Activated T-cell treated with anti-CD3 and anti-CD28 coated beads, Interleukin-2, amount 50 U/mL, for 4 hours (primary cell): ENCODE data around the gene GPR4. TPM values are rescaled to one million over a fixed set of nuclear protein-coding genes. Genes with fewer than 3 reads are reported as not detected.
A peak's percentile ranks its signal among the peaks of the same experiment; 100 is the strongest.

ENCODE experiments used
- ATAC-seq, 2 donors: fragments of 200-7000 bp; cut with Tn5 transposase; one replicate each; pipeline ENCODE4 v1.10.0; 2021
- DNase-seq: peaks from one replicate; pipeline ENCODE4 v3.0.0-alpha.2; 2020
- H3K27me3 Mint-ChIP-seq: one replicate; pipeline ENCODE4 v1.8.0; 2021; ENCODE audit warnings: low read depth, mixed read lengths
- H3K36me3 Mint-ChIP-seq: one replicate; pipeline ENCODE4 v1.8.0; 2022; ENCODE audit warnings: mixed read lengths; ENCODE audit not compliant: insufficient read depth
- H3K4me1 Mint-ChIP-seq: one replicate; pipeline ENCODE4 v1.8.0; 2021; ENCODE audit warnings: low read depth, mixed read lengths
- H3K4me3 Mint-ChIP-seq: one replicate; pipeline ENCODE4 v1.8.0; 2021; ENCODE audit warnings: mild to moderate bottlenecking, moderate library complexity, mixed read lengths
- H3K9me3 Mint-ChIP-seq: one replicate; pipeline ENCODE4 v1.8.0; 2021; ENCODE audit warnings: mixed read lengths
- total RNA-seq, 3 donors: library from RNA; stranded (reverse); gene quantifications; one replicate each; pipeline ENCODE4 v1.2.1, GENCODE V29; 2021

The GPR4 gene
- total RNA-seq, 3 donors from 2014 or later = 0.05 TPM; not detected in 2

GRCh38 chr19:45607071-45608029, 5.3 kb upstream of the GPR4 start:
- ATAC-seq (peak; percentile 40 to 43), DNase-seq (peak; percentile 33)
- Mint-ChIP-seq H3K36me3 (peaks cover 16% of the 10 kb centered on the region), H3K4me1 (peaks cover 13% of the 10 kb centered on the region), H3K4me3 (peak overlapping the region; percentile 45), H3K9me3 (peaks cover 6% of the 10 kb centered on the region), H3K27me3 (peaks cover 14% of the 10 kb centered on the region)

DNA sequence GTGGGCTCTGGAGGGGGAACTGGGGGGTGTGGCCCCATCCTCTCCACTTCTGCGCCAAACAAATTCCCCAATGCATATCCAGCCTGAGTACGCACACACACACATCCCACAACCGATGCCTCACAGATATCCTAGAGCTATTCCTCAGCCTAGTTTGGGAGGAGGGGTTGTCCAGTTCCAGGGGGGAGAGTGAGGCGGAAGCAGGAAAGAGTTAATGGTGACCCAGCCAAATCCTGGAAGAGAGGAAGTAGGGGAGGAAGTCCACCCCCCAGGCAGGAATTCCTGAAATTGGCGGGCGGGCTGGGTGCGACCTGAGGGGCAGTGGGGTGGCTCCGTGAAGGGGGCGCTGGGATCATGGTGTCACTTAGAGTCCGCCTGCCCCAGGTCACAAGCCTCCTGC, 897 bp downstream of the GPR4 start:
- DNase-seq = no peak
- Mint-ChIP-seq H3K4me3 (no peak overlapping the region), H3K4me1 (peaks cover 31% of the 10 kb centered on the region), H3K27me3 (peaks cover 70% of the 10 kb centered on the region), H3K36me3 (no peaks in the 10 kb centered on the region), H3K9me3 (no peaks in the 10 kb centered on the region)
- no peak for ATAC-seq

- DNase-seq (no peak), ATAC-seq (no peak)
- peaks cover 77% of the 10 kb centered on the region for H3K27me3 Mint-ChIP-seq
- H3K36me3 Mint-ChIP-seq = no peaks in the 10 kb centered on the region
- no peaks in the 10 kb centered on the region for H3K9me3 Mint-ChIP-seq
- H3K4me3 Mint-ChIP-seq = no peak overlapping the region
- peaks cover 31% of the 10 kb centered on the region for H3K4me1 Mint-ChIP-seq
These were observed 1.6 kb downstream of the GPR4 start for GRCh38 chr19:45600340-45600885.

GRCh38 chr19:45599286-45599685, 2.7 kb downstream of the GPR4 start:
- Mint-ChIP-seq H3K36me3 (no peaks in the 10 kb centered on the region), H3K4me3 (no peak overlapping the region), H3K9me3 (no peaks in the 10 kb centered on the region), H3K27me3 (peaks cover 80% of the 10 kb centered on the region), H3K4me1 (peaks cover 31% of the 10 kb centered on the region)
- ATAC-seq = no peak
- no peak for DNase-seq

- H3K9me3 Mint-ChIP-seq = no peaks in the 10 kb centered on the region
- peak overlapping the region; percentile 55 for H3K4me3 Mint-ChIP-seq
- no peaks in the 10 kb centered on the region for H3K36me3 Mint-ChIP-seq
- H3K27me3 Mint-ChIP-seq = peaks cover 77% of the 10 kb centered on the region
- DNase-seq = no peak
- peaks cover 31% of the 10 kb centered on the region for H3K4me1 Mint-ChIP-seq
- ATAC-seq = peak in 1 of 2 donors; percentile 36
These were observed 3.6 kb downstream of the GPR4 start for GRCh38 chr19:45598267-45599001.

DNA sequence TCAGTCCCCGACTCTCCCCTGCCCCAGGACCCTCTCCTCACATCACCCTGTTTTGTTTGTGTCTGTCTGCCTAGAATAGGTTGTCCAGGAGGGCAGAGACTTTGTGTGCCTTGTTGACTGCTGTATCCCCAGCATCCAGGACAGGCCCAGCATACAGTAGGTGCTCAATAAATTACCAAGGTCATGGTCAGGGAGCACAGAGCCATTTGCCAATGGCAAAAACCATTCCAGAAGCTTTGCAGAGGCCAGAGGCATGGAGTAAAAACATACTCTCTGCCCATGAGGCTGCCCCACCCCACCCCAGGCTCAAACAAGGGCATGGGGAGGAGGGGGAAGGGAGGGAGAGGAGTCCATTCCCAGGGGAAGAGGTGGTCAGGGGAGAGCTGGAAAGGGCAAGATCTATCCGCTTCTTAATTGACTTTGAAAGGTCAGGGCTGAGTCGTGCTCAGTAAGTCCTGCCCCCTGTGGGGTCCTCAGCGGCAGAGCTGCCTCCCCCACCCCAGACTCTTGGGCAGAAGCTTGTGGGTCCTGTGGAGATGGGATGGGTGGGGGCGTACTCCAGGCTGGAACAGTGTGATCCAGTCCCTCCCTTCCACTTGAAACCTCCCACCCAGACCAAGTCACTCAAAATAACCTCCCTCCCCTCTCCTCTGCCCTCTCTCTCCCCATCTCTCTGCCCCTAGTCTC, 4.4 kb downstream of the GPR4 start:
- no peak for DNase-seq
- Mint-ChIP-seq H3K36me3 (no peaks in the 10 kb centered on the region), H3K27me3 (peaks cover 68% of the 10 kb centered on the region), H3K4me1 (peaks cover 30% of the 10 kb centered on the region), H3K9me3 (no peaks in the 10 kb centered on the region), H3K4me3 (no peak overlapping the region)
- no peak for ATAC-seq

DNA sequence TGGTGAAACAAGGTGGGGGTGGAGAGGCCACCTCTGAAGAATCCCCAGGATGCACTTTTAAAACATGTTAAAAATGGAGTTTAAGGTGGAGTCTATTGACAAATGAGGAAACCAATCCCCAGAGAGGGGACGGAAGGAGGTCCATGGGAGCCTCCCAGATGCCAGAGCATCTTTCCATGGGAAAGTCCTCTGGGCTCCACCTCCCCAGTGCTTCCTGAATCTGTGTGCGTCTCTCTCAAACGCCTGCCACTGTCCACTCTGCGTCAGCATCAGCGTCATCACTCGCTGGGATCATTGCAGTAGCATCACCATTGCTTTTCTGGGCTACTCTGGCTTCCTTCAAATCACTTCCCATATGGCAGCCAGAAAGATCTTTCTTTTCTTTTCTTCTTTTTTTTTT, 6.2 kb downstream of the GPR4 start:
- ATAC-seq (no peak), DNase-seq (no peak)
- Mint-ChIP-seq H3K27me3 (peaks cover 72% of the 10 kb centered on the region), H3K9me3 (no peaks in the 10 kb centered on the region), H3K36me3 (no peaks in the 10 kb centered on the region), H3K4me1 (peaks cover 21% of the 10 kb centered on the region), H3K4me3 (no peak overlapping the region)

DNA sequence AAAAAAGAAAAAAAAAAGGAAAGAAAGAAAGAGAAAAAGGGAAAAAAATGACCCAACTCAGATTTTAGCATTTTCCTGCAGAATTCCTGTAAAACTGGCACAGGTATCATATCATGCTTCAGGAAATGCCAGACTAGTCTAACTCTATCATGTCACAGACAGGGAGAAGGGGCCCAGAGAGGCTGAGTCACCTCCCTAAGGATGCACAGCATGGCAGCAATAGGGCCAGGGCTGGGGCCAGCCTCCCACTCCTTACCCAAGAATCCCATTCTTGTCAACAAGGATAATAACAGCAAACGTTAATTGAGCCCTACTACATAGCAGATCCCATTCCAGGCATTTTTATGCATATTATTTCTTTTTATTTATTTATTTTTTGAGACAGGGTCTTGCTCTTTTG, 8.5 kb downstream of the GPR4 start:
- ATAC-seq = no peak
- H3K4me1 Mint-ChIP-seq = peaks cover 8% of the 10 kb centered on the region
- H3K4me3 Mint-ChIP-seq = no peak overlapping the region
- no peaks in the 10 kb centered on the region for H3K9me3 Mint-ChIP-seq
- peaks cover 73% of the 10 kb centered on the region for H3K27me3 Mint-ChIP-seq
- no peak for DNase-seq
- H3K36me3 Mint-ChIP-seq = no peaks in the 10 kb centered on the region

- peaks cover 63% of the 10 kb centered on the region for H3K27me3 Mint-ChIP-seq
- no peaks in the 10 kb centered on the region for H3K9me3 Mint-ChIP-seq
- ATAC-seq (no peak), DNase-seq (no peak)
- H3K4me3 Mint-ChIP-seq = no peak overlapping the region
- H3K4me1 Mint-ChIP-seq = no peaks in the 10 kb centered on the region
- no peaks in the 10 kb centered on the region for H3K36me3 Mint-ChIP-seq
These were observed 9.6 kb downstream of the GPR4 start for GRCh38 chr19:45592366-45592765.

DNA sequence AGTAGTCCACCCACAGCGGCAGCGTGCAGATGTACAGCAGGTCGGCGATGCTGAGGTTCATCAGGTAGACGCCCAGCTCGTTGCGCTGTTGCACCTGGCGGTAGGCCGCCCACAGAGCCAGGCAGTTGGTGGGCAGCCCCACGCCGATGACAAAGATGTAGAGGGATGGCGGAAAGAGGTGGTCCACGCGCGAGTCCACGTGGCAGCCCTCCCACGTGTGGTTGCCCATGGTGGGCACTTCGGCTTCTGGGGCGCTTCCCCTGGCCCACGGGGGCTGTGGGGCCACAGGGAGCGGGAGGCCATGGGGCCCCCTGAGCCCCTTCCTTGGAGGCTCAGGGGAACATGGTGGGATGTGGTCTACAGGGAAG, 10.4 kb downstream of the GPR4 start:
- no peak overlapping the region for H3K4me3 Mint-ChIP-seq
- H3K27me3 Mint-ChIP-seq = peaks cover 56% of the 10 kb centered on the region
- no peak for DNase-seq
- ATAC-seq = no peak
- H3K36me3 Mint-ChIP-seq = no peaks in the 10 kb centered on the region
- no peaks in the 10 kb centered on the region for H3K4me1 Mint-ChIP-seq
- no peaks in the 10 kb centered on the region for H3K9me3 Mint-ChIP-seq

DNA sequence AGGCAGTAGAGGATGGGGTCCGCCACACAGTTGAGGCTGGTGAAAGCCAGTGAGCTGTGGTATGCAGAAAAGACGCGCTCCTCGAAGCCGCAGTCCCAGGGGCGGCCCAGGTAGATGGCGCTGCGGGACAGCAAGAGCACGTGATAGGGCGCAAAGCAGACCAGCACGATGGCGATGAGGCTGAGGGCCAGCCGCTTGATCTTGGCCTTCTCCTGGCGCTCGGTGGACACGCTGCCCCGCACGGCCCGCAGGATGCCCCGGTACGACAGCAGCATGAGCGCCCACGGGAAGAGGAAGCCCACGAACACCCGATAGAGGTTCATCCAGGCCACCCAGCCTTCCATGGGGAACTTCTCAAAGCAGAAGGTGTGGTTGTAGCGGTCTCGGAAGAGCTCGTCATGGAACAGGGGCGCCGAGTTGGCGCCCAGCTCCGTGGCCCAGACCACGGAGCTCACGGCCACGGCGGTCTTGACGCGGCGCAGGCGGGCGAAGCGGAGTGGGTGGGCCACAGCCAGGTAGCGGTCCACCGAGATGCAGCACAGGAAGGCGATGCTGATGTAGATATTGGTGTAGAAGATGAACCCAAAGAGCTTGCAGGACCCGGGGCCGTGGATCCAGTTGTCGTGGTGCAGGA, 10.9 kb downstream of the GPR4 start:
- ATAC-seq = peak; percentile 70 to 81

DNA sequence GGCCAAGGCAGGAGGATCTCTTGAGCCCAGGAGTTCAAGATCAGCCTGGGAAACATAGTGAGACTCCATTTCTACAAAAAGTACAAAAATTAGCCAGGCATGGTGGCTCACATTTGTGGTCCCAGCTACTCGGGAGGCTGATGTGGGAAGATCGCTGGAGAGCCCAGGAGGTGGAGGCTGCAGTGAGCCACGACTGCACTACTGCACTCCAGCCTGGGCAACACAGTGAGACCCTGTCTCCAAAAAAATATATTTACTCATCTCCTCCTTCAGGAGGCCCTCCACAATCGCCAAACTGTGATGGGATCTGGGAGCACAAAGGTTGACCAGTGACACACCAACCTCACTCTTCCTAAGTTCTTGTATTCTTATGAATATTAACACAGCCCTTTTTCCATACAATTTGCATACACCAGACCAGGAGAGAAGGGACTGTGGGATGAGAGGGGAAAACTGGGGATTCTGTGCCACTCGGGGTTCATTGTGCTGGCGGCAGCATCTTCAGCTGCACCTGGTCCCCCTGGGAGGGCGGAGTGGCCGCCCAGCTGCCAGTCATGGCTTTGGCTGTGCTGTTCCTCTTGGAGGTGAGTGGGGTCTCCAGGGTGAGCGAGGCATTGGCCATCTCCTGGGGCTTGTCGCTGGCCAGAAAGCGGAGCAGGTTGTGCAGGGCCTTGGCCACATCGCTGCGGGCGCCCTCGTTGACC, 11.6 kb downstream of the GPR4 start:
- ATAC-seq = no peak
- H3K36me3 Mint-ChIP-seq = no peaks in the 10 kb centered on the region
- no peaks in the 10 kb centered on the region for H3K4me1 Mint-ChIP-seq
- DNase-seq = no peak
- no peak overlapping the region for H3K4me3 Mint-ChIP-seq
- H3K9me3 Mint-ChIP-seq = no peaks in the 10 kb centered on the region
- H3K27me3 Mint-ChIP-seq = peaks cover 44% of the 10 kb centered on the region

More for the DNA sequence above, 10.9 kb downstream of the GPR4 start:
- Mint-ChIP-seq H3K36me3 (no peaks in the 10 kb centered on the region), H3K4me3 (no peak overlapping the region), H3K4me1 (no peaks in the 10 kb centered on the region), H3K27me3 (peaks cover 51% of the 10 kb centered on the region), H3K9me3 (no peaks in the 10 kb centered on the region)
- no peak for DNase-seq

GRCh38 chr19:45589768-45590167, 12.2 kb downstream of the GPR4 start:
- Mint-ChIP-seq H3K4me1 (peaks cover 3% of the 10 kb centered on the region), H3K36me3 (no peaks in the 10 kb centered on the region), H3K9me3 (no peaks in the 10 kb centered on the region), H3K4me3 (no peak overlapping the region), H3K27me3 (peaks cover 41% of the 10 kb centered on the region)
- DNase-seq (no peak), ATAC-seq (no peak)
